Measurements from ENCODE around the gene SLIT3.

The SLIT3 gene

DNA sequence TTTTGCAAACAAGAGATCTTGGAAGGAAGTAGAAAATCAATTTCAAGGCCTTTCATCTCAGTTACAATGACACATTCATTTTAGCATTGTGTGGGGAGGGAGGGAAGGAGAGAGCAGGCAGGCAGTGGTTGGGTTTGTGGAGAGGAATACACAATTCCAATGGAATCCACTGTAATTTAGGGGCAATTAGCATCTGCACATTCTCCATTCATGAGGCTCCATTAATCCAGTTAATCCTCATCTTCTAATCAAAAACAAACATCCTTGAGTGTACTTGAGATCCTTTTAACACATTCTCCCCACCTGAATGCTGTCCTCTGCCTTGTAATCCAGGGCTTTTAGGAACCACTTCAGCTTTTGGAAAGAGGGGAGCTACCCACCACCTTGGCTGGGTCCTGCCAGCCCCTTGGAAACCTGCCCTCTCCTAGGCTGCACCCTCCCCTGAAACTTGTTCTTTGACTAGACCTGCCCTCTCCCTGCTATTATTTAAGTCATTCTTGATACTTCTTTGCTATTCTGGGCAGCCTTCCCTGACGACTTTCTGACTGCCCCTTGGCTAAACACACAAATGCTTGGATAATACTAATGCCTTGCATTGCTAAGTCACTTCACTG, 271.2 kb downstream of the SLIT3 start:
- DNase-seq (ENCODE audit: low read depth): no peak

DNA sequence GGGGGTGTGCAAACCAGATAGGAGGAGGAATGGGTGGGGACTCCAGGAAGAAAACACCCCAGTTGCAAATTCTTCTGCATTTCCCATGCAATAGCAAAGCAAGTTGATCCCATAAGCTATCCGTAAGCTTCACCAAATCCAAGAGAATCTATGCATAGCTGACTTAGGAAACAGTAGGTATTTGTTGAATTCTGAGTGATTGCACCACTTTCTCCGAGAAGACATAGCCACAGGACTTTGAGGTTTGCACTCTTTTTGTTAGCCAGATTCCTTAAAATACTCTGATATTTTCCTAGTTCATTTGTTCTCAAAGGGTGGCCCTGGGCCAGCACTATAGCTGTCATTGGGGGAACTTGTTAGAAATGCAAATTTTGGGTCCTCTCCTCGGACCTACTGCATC, 271.9 kb downstream of the SLIT3 start:
- no peak for DNase-seq (ENCODE audit: low read depth)

DNA sequence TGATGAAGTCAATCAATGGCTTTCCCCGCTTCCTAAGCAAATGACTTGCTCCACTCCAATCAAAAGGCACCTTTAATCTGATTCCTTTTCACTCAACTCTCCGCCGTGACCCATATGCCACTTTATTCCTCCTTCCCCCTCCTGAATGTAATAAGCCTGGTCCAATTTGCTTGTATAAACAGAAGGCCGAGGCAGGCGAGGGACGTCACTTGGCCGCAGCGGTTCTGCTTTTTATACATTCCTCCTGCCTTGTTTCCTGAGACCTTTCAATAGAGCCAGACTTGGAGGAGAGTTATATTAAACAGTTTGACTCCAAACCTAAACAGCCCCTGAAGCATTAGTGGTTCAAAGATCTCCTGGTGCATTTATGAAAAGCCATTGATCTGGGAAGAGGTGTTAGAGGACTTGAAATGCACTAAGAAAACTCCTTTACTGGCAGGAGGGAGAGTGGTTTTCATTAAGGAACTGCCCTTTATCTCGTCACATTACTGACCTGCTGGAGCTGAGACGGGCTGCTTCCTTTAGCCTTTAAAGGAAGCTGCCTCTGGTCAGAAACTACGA, 273.4 kb downstream of the SLIT3 start:
- no peak for DNase-seq (ENCODE audit: low read depth)

DNA sequence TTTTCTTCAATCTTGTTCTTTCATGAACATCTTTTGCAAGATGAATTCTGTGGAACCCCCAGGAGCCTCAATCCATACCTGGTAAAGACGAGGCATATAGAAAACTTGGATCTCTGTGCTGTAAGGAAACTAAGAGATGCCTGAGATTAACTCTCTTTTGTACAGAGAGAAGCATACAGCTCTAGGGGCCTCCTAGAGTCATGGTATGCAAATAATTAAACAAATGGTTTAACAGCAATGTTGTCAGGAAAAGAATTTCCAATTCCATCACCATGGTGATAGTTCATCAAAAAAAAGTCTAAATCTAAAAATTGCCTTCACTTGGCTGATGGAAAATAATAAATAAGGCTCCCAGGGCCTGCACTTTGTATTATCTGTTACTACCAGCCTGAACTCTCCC, 275.4 kb downstream of the SLIT3 start:
- DNase-seq (ENCODE audit: low read depth): no peak

DNA sequence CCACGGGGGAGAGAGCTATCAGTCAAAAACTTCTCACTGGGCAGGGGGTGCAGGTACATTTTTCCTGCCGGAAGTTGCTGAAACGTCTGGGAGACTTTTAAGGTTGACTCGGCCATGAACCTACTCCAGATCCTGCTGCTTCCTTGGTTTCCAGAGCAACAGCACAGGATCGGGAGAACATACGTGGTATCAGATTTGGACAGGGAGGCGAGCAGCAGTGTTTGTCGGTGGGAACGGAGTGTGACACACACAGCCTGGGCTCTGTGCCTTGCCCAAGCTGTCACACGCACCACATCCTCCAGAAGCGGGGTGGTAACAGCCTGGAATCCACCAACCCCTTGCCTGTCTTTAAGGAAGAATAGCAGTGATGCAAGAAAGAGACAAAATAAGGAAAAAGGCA, 276.5 kb downstream of the SLIT3 start:
- no peak for DNase-seq (ENCODE audit: low read depth)

DNA sequence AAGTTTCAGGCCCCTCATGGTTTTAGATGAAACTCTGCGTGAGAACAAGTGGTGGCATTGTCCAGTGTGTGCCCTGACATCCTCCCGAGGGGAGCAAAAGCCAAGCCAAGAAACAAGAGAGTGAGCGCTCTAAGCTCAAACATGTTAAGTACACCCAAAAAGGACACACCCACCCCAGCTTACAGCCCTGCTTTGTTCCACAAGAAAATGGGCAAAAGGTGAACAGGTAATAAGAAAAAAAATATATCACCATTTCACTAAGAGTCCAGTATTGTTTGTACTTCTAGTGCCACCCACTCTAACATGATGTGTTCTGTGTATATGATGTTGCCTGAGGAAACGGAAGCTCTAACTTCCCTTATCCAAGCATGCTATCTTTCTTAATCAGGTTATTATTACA, 278.2 kb downstream of the SLIT3 start:
- no peak for DNase-seq (ENCODE audit: low read depth)

DNA sequence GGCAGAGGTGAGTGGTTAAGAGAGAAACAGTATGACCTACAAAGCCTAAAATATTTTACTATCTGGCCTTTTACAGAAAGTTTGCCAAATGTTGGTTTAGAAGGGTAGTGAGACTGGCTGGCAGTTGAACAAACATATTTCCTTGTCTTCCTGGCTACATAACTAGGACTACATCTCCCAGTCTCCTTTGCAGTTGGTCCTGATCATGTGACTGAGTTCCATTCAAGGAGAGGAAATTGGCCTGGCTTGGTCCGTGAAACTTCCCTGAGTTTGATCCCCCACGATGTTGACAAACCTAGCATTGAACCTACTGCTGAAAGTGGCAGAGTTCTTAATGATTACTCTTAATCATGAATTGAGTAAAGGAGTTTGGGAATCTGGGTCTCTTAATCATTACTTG, 280.8 kb downstream of the SLIT3 start:
- DNase-seq (ENCODE audit: low read depth): no peak

DNA sequence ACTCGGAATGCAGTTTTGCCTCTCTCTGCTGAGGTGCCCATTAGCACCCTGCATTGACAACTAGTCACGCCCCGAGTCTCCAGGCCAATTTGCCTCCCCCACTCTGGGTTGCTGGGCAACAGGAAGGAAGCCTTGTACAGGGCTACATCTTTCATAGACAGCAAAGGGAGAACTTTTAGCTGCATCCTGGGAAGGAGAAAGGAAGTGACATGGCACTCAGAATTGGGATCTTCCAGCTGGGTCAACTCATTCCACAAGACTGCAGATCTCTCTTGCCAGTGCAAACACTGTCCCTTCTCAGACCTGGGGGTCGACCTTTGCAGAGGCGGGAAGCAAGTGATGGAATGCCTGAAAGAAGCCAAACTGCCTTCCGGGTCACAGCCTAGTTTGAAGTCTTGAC, 282.0 kb downstream of the SLIT3 start:
- no peak for DNase-seq (ENCODE audit: low read depth)

DNA sequence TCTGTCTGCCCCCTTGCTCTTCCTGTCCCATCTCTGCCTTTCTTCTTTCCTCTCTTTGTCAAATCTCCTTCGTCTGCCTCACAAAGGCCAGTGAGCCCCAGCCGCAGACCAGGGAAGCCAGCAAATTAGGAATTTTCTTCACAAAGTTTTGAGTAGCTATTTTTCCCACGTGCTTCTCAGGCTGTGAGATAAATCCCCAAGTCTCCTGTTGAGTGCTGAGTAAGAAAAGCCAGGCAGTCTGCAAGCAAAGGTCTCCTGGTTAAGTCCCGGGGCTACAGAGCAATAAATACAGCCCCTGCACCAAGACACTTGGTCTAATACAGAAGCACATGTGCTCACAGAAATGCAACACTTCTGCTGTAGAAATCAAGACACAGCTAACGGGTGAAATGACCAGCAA, 284.9 kb downstream of the SLIT3 start:
- no peak for DNase-seq (ENCODE audit: low read depth)

DNA sequence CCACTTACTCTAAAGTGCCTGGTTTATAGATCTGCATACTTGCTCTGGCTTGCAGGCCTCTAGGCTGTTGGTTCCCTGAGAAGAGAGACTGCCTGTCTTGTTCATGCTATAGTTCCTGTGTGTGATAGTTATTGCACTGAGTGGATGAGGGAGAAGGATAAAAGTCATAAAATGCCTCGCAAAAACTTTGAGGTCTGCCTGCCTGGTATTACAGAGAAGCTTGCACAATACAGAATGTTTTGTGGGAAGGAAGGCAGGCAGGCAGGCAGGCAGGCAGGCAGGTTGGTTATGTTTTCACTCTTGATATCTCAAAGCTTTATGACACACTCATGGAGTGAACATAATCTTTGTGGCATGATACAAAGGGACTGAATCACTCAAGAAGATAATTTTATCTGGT, 287.1 kb downstream of the SLIT3 start:
- DNase-seq (ENCODE audit: low read depth): no peak

DNA sequence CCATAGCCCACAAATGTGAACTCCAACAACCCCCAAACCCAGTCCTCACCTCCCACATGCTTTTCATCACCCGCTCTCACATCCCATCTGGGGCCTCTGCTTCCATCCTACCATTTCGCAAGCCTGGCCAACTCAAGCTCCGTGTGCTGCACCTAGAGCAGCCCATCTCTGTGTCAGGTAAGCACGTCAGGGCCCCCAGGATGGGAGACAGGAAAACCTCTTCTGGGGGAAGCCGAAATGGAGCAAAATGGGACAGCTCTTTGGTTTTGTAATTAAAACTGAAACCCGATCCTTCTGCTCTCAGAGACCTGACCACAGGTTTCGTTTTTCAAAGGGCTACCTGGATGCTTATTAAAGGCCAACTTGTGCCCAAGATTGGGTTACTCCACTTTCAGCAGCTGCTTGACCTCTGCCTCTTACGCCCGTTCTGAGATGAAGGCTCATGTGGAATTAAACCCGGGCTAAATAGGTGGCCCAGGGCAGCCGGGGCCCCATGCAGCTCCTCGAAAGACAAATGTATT, 287.7 kb downstream of the SLIT3 start:
- DNase-seq (ENCODE audit: low read depth): no peak

DNA sequence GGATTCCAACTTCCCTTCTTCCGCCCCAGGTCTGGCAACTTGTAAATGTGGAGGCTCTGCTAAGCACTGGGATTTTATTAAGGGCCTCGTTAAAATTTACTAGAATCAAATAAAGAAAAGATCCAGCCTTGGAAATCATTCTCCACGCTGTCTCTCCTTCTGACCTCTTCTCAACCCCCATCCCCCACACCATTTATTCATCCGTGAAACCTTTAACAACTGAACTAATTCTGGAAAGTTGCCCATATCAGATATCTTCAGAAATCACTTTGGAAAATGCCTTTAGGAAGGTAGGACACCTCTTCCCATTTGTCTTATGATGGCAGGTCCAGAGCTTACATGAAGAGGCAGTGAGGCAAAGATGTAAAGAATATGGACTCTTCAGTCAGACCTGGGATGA, 288.5 kb downstream of the SLIT3 start:
- no peak for DNase-seq (ENCODE audit: low read depth)

DNA sequence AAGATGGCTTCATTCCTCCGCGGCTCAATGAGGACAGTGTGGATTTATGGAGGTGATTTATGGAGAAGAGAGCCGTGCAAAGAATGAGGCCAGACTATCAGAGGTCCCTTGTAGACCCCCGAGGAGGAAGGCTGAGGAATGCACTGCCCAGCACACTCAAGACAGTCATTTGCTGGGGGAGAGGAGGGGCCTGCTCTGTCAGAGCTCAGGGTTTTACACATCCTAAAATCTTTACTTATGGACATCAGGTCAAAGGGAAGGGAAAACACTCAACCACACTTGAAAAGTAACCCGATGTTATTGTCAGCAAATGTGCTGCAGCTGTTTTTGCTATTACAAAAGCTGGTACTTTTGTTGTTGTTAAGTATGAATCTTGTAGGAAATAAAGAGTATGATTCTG, 289.5 kb downstream of the SLIT3 start:
- no peak for DNase-seq (ENCODE audit: low read depth)

DNA sequence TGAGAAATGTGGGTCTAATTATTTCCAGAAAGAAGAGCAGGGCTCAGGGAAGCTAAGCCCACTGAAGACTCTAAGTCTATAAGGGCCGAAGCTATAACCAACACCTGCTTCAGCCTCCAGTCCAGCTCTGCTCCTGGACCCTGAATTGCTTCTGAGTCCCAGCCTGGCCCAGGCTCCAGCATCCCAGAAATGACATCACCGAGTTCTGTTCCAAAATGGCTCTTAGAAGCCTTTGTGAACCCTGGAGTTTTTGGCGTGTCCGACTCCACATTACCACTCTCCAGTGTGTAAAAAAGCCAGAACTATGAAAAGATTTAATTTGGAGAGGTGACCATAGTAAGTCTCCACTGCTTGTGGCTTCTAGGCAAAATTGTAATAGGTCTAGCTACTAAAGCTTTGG, 289.9 kb downstream of the SLIT3 start:
- no peak for DNase-seq (ENCODE audit: low read depth)

DNA sequence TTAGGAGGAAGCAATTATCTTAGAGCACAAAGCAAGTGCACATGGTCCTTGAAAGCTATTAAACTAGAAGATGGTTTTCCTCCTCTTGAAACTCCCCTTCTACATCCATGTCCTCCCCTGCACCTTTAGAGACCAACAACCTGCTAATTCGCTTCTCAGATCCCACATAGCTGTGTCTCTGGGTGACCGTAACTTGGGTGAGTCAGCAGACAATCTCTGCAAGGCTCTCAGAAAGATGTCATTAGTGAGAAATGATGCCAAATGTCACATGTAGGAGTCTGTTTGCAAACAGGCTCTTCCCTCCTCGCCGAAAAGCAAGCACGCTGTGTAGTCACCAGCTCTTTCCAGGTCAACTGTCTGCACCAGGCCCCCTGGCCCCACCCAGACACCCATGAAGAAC, 291.8 kb downstream of the SLIT3 start:
- DNase-seq (ENCODE audit: low read depth): no peak

DNA sequence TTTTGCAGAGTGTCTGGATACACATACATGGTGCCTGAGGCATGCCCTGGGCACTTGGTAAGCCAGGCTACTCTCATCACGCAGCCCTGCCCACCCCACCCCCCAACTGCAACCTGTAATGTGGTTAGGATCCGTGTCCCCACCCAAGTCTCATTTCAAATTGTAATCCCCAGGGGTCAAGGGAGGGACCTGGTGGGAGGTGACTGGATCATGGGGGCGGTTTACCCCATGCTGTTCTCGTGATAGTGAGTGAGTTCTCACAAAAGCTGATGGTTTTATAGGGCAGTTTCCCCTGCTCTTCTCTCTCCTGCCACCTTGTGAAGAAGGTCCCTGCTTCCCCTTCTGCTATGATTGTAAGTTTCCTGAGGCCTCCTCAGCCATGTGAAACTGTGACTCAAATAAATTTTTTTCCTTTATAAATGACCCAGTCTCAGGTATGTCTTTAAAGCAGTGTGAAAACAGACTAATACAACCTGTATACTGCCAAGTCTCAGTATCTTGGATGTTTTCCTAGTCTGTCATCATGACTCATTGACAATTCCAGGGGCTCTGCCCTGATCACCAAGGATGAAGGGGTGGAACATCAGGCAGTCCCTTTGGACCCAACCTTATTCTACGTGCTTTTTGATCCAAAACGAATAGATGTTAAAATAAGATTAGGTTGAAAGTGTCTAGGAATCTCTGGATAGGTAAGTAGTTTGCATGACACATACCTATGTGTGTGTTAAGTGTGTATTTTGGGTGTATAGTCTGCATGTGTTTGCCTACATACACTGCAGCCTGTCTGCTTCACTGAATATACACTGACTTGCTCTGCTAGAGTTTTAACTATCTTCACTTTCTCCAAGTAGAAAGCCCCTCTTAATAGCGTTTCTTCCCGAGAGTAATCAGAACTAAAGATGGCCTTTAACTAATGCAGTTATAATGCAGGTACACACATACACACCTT, 293.8 kb downstream of the SLIT3 start:
- no peak for DNase-seq (ENCODE audit: low read depth)

DNA sequence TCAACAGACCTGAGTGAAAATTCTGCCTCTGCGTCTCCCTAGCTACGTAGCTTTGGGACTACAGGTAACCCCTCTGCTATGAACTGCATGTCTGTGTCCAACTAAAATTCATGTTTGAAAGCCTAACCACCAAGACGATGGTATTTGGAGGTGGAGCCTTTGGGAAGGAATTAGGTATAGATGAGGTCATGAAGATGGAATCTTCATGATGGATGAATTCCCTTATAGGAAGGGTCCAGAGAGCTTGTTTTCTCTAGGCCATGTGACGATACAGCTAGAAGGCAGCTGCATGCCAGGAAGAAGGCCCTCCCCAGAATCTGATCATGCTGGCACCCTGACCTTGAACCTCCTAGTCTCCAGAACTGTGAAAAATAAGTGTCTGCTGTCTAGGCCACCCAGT, 296.4 kb downstream of the SLIT3 start:
- DNase-seq (ENCODE audit: low read depth): no peak

DNA sequence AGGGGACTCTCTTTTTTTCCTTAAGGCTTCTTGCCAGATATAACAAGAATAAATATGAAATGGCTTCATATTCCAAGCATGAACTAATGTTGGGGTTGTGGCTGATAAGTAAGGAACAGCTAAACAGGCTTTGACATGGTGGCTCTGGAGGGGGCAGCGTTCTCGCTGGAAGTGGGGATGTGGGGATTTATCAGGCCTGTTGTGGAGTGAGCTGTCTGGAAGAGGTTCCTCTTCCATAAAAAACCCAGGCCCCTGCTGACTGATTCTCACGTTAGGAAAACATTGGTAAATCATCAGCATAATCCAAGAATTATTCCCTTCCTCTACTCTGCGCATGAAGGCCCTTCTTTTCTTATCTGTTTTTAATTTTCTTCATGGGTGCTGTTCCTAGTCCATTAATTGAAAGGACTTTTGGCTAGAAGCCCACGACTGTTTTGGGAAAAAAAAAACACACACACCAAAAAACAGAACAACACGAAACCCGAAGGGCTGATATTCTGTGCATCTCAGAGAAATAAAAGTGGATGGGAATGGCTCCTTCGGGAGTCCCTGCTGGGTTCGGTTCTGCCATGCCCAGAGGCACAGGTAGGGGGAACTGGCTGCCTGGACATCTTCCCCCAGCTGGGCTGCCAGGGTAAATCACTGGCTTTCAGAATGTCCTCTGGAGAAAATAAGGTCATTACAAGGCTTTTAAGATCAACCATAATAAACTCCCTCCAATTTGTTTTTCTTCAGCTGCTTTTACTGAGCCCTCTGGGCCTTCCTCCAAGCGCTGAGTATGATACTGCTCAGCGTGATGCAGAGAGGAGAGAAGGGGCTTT, 297.0 kb downstream of the SLIT3 start:
- no peak for DNase-seq (ENCODE audit: low read depth)

DNA sequence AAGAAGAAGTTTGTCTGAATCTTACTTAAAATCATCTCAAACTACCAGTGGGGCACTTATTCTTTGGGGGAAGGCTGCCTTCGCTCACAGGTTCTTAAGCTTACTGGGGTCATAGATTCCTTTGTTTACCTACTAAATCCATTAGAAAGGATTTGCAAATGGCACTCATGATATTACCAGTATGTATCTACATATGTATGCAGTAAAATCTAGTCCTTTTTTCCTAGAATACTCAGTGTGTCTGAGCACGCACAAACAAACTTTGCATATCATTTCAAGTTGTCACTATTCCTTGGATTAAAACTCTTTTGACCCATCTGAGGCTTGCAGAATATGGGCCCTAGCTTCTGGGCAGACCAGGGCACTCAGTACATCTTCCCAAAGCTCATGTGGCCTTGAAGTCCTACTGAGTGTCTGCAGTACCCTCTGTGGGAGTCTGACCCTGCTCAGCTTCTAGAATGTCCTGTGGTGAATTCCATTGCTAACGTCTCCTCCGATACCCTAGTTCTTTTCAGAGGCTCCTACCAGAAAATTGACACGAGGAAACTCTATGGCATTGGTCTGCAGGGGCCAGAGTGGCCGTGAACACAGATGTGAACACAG, 297.9 kb downstream of the SLIT3 start:
- DNase-seq (ENCODE audit: low read depth): no peak

DNA sequence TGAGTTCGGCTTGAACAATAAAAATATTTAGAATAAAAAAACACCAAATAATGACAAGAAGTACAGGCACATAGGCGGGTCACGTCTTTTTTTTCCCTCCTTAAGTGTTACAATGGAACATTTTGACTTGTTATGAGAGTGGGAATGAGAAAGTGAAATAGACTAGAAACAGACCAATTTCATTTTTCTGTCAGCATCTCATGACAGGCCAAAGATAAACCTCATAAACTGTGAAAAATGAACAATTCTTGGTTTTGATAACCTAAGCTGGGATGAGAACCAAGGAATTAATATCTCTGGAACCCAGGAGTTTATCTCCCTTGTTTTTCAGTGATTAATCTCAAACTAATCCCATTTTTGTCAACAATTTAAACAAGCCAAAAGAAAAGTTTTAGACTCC, 299.5 kb downstream of the SLIT3 start:
- DNase-seq (ENCODE audit: low read depth): no peak

DNA sequence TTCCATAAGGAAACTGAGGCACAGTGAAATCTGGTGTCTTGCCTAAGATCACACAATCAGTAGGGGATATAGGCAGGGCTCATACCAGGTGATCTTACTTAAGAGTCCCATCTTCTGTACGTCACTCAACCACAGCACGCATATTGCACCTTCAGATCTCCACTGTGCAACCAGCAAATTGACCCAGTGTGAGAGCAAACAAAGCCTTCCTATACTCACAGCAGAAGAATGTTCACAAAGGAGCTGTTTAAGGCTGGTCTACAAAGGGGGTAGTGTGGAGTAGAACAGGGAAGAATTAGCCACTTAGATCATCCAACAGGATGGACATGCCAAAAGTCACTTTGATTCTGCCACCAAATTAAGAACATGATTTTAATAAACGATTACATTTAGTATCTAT, 305.9 kb downstream of the SLIT3 start:
- DNase-seq (ENCODE audit: low read depth): no peak

DNA sequence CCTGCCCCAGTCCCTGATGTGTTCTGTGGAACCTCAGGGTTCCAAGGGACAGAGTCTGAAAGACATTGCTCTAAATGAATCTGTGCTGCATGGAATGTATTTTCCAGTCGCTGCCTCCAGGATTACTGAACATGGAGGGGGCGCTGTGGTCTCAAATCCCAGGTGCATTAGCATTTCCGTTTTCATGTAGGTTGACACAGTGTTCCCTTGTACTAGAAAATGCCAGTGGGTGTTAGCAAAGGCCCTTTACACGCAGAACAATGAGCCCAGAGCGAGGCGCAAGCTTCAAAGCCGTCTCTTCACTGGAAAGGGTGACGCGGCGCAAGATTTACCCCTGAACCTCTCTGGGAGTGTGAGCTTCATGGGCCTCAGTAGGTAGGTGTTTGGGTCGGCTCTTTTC, 308.3 kb downstream of the SLIT3 start:
- DNase-seq (ENCODE audit: low read depth): no peak
